GM21367 (cell line): Measurements from ENCODE around the gene USP34.
"Not testable (repeated sequence)": the region's sequence is repeated elsewhere in the genome, so short reads cannot be mapped to it uniquely, and the experiment has no call there.

Experiments
- ATAC-seq: cut with Tn5 transposase; IDR thresholded peaks from one replicate; pipeline ENCODE4 v1.9.1; 2021; ENCODE audit not compliant: unreplicated experiment

The USP34 gene

GRCh38 chr2:61465045-61465444 is 5.8 kb downstream of the USP34 start:
- no peak for ATAC-seq

GRCh38 chr2:61463769-61464475 is 7.0 kb downstream of the USP34 start:
- no peak for ATAC-seq

GRCh38 chr2:61461404-61461803 is 9.5 kb downstream of the USP34 start:
- ATAC-seq, result no peak

- no peak for ATAC-seq
Observed at GRCh38 chr2:61460163-61460562, 10.7 kb downstream of the USP34 start.

GRCh38 chr2:61456746-61457420 is 14.0 kb downstream of the USP34 start:
- ATAC-seq, result no peak

GRCh38 chr2:61456070-61456745 is 14.7 kb downstream of the USP34 start:
- ATAC-seq, result no peak

GRCh38 chr2:61454972-61455371 is 15.9 kb downstream of the USP34 start:
- ATAC-seq, result not testable (repeated sequence)

GRCh38 chr2:61454383-61454782 is 16.5 kb downstream of the USP34 start:
- no peak for ATAC-seq

GRCh38 chr2:61452392-61452791 is 18.5 kb downstream of the USP34 start:
- no peak for ATAC-seq

- no peak for ATAC-seq
Observed at GRCh38 chr2:61451178-61451577, 19.7 kb downstream of the USP34 start.

- no peak for ATAC-seq
Observed at GRCh38 chr2:61450144-61450543, 20.7 kb downstream of the USP34 start.

- no peak for ATAC-seq
Observed at GRCh38 chr2:61448229-61448628, 22.7 kb downstream of the USP34 start.

- ATAC-seq, result not testable (repeated sequence)
Observed at GRCh38 chr2:61446971-61447370, 23.9 kb downstream of the USP34 start.

- peak; percentile 75 for ATAC-seq
Observed at GRCh38 chr2:61443342-61444041, 27.4 kb downstream of the USP34 start.

GRCh38 chr2:61439241-61440002 is 31.5 kb downstream of the USP34 start:
- ATAC-seq, result no peak

GRCh38 chr2:61438670-61439069 is 32.2 kb downstream of the USP34 start:
- ATAC-seq, result no peak

- no peak for ATAC-seq
Observed at GRCh38 chr2:61437170-61437569, 33.7 kb downstream of the USP34 start.

- no peak for ATAC-seq
Observed at GRCh38 chr2:61436092-61436491, 34.8 kb downstream of the USP34 start.

- ATAC-seq, result no peak
Observed at GRCh38 chr2:61435291-61435690, 35.6 kb downstream of the USP34 start.

GRCh38 chr2:61434314-61434713 is 36.6 kb downstream of the USP34 start:
- ATAC-seq, result no peak

- ATAC-seq, result no peak
Observed at GRCh38 chr2:61433606-61434005, 37.3 kb downstream of the USP34 start.
